ENCODE measurements around the gene CREBRF. TPM values are rescaled to one million over a fixed set of nuclear protein-coding genes. Genes with fewer than 3 reads are reported as not detected.
"Not testable (repeated sequence)": the region's sequence is repeated elsewhere in the genome, so short reads cannot be mapped to it uniquely, and the experiment has no call there.

The CREBRF gene
- total RNA-seq, 1 donor from 2014 or later = 12.1 TPM

GRCh38 chr5:173035904-173036707, 20.0 kb upstream of the CREBRF start:
- no peak for DNase-seq (ENCODE audit: low read depth)

GRCh38 chr5:173039188-173039587, 17.0 kb upstream of the CREBRF start:
- no peak for DNase-seq (ENCODE audit: low read depth)

GRCh38 chr5:173039964-173040363, 16.2 kb upstream of the CREBRF start:
- no peak for DNase-seq (ENCODE audit: low read depth)

- DNase-seq (ENCODE audit: low read depth) = no peak
Observed at GRCh38 chr5:173041881-173042762, 14.0 kb upstream of the CREBRF start.

- no peak for DNase-seq (ENCODE audit: low read depth)
Observed at GRCh38 chr5:173042763-173043107, 13.4 kb upstream of the CREBRF start.

GRCh38 chr5:173045474-173045873, 10.7 kb upstream of the CREBRF start:
- no peak for DNase-seq (ENCODE audit: low read depth)

GRCh38 chr5:173047096-173047837, 8.9 kb upstream of the CREBRF start:
- DNase-seq (ENCODE audit: low read depth) = not testable (repeated sequence)

- no peak for DNase-seq (ENCODE audit: low read depth)
Observed at GRCh38 chr5:173047838-173048105, 8.4 kb upstream of the CREBRF start.

- no peak for DNase-seq (ENCODE audit: low read depth)
Observed at GRCh38 chr5:173050791-173051190, 5.4 kb upstream of the CREBRF start.

GRCh38 chr5:173051746-173052145, 4.4 kb upstream of the CREBRF start:
- no peak for DNase-seq (ENCODE audit: low read depth)

- DNase-seq (ENCODE audit: low read depth) = no peak
Observed at GRCh38 chr5:173053041-173053440, 3.1 kb upstream of the CREBRF start.

- no peak for DNase-seq (ENCODE audit: low read depth)
Observed at GRCh38 chr5:173055042-173055721, 970 bp upstream of the CREBRF start.

- DNase-seq (ENCODE audit: low read depth) = no peak
Observed at GRCh38 chr5:173055722-173055982, 500 bp upstream of the CREBRF start.

GRCh38 chr5:173056783-173057061, 570 bp downstream of the CREBRF start:
- no peak for DNase-seq (ENCODE audit: low read depth)

GRCh38 chr5:173057062-173057924, 1.1 kb downstream of the CREBRF start:
- DNase-seq (ENCODE audit: low read depth) = peak; percentile 98

GRCh38 chr5:173062141-173062540, 6.0 kb downstream of the CREBRF start:
- no peak for DNase-seq (ENCODE audit: low read depth)

GRCh38 chr5:173065155-173065554, 9.0 kb downstream of the CREBRF start:
- DNase-seq (ENCODE audit: low read depth) = no peak

- no peak for DNase-seq (ENCODE audit: low read depth)
Observed at GRCh38 chr5:173069671-173070070, 13.5 kb downstream of the CREBRF start.

- no peak for DNase-seq (ENCODE audit: low read depth)
Observed at GRCh38 chr5:173075137-173075843, 19.1 kb downstream of the CREBRF start.

- DNase-seq (ENCODE audit: low read depth) = no peak
Observed at GRCh38 chr5:173075970-173076369, 19.8 kb downstream of the CREBRF start.

All from myocyte (in vitro differentiated cells).